Measurements from ENCODE around the gene FLOT2.

GRCh38 chr17:28885951-28886350, 11.6 kb downstream of the FLOT2 start:
- TF ChIP-seq DPF2 (IDR thresholded peaks at IDR 0.05) (no peak), CHD2 (IDR thresholded peaks at IDR 0.05; ENCODE audit: borderline replicate concordance, low read depth, low read length) (no peak), POLR2A (IDR thresholded peaks at IDR 0.05; ENCODE audit: low read depth, low read length) (no peak), MTA3 (IDR thresholded peaks at IDR 0.05; ENCODE audit: borderline replicate concordance, low read length) (no peak)
- TF ChIP-seq, protein P1, sequence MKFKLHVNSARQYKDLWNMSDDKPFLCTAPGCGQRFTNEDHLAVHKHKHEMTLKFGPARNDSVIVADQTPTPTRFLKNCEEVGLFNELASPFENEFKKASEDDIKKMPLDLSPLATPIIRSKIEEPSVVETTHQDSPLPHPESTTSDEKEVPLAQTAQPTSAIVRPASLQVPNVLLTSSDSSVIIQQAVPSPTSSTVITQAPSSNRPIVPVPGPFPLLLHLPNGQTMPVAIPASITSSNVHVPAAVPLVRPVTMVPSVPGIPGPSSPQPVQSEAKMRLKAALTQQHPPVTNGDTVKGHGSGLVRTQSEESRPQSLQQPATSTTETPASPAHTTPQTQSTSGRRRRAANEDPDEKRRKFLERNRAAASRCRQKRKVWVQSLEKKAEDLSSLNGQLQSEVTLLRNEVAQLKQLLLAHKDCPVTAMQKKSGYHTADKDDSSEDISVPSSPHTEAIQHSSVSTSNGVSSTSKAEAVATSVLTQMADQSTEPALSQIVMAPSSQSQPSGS (IDR thresholded peaks at IDR 0.05; ENCODE audit: low read length) = no peak

All from GM12878 (cell line).